HT1080 (cell line): ENCODE data around the gene GAB2. TPM values are rescaled to one million over a fixed set of nuclear protein-coding genes. Genes with fewer than 3 reads are reported as not detected.

Source experiments
- DNase-seq: peaks from one replicate; pipeline ENCODE4 v3.0.0-alpha.2; 2015; ENCODE audit warnings: low read depth
- total RNA-seq: library from RNA; depleted of rRNA; stranded (reverse); fragments of >200 nt; shearing (Covaris generic); gene quantifications from 2 replicates; pipeline ENCODE4 v1.2.3, GENCODE V29; 2014

Gene GAB2
- total RNA-seq, 1 experiment from 2014 or later: 1.9 TPM

- DNase-seq: peak; percentile 52
These were observed 72.9 kb downstream of the GAB2 start for GRCh38 chr11:78344676-78345075.

GRCh38 chr11:78344094-78344493, 73.5 kb downstream of the GAB2 start:
- no peak for DNase-seq

- DNase-seq: no peak
These were observed 74.3 kb downstream of the GAB2 start for GRCh38 chr11:78343303-78343702.

- DNase-seq: no peak
These were observed 75.8 kb downstream of the GAB2 start for GRCh38 chr11:78341841-78342240.

- no peak for DNase-seq
These were observed 77.1 kb downstream of the GAB2 start for GRCh38 chr11:78340530-78340929.

- DNase-seq: no peak
These were observed 77.7 kb downstream of the GAB2 start for GRCh38 chr11:78339945-78340344.

GRCh38 chr11:78339483-78339882, 78.1 kb downstream of the GAB2 start:
- DNase-seq: no peak

- no peak for DNase-seq
These were observed 78.9 kb downstream of the GAB2 start for GRCh38 chr11:78338702-78339101.

GRCh38 chr11:78338138-78338537, 79.5 kb downstream of the GAB2 start:
- no peak for DNase-seq

GRCh38 chr11:78337554-78337924, 80.1 kb downstream of the GAB2 start:
- DNase-seq: no peak

GRCh38 chr11:78336877-78337553, 80.6 kb downstream of the GAB2 start:
- no peak for DNase-seq

GRCh38 chr11:78334109-78334508, 83.5 kb downstream of the GAB2 start:
- DNase-seq: no peak

- no peak for DNase-seq
These were observed 84.7 kb downstream of the GAB2 start for GRCh38 chr11:78332872-78333271.

- DNase-seq: no peak
These were observed 85.3 kb downstream of the GAB2 start for GRCh38 chr11:78332174-78332866.

- no peak for DNase-seq
These were observed 85.9 kb downstream of the GAB2 start for GRCh38 chr11:78331711-78332110.

GRCh38 chr11:78330361-78330760, 87.3 kb downstream of the GAB2 start:
- no peak for DNase-seq

GRCh38 chr11:78327945-78328344, 89.7 kb downstream of the GAB2 start:
- no peak for DNase-seq

- no peak for DNase-seq
These were observed 92.3 kb downstream of the GAB2 start for GRCh38 chr11:78325274-78325781.

GRCh38 chr11:78323363-78323762, 94.3 kb downstream of the GAB2 start:
- no peak for DNase-seq

- DNase-seq: no peak
These were observed 98.1 kb downstream of the GAB2 start for GRCh38 chr11:78319453-78319955.

- no peak for DNase-seq
These were observed 99.1 kb downstream of the GAB2 start for GRCh38 chr11:78318321-78319114.

- no peak for DNase-seq
These were observed 101.9 kb downstream of the GAB2 start for GRCh38 chr11:78315724-78316123.
